RWPE1 (cell line): Measurements from ENCODE around the gene LRRK2.

Experiments
- CTCF ChIA-PET: fragments of 350-600 bp; sonication (Branson Sonifier 250); formaldehyde crosslinking; extraction: SDS; loops from one replicate; lab custom pipeline; 2021; lab: Yijun Ruan, JAX
- POLR2A ChIA-PET: fragments of 400-600 bp; formaldehyde crosslinking; extraction: SDS; loops from one replicate; lab custom pipeline; 2020; ENCODE audit warnings: antibody characterized with exemption; ENCODE audit not compliant: low non-redundant PET; lab: Yijun Ruan, JAX
- DNase-seq: peaks from one replicate; pipeline ENCODE4 v3.0.0; 2012; ENCODE audit warnings: low spot score
- H3K27ac ChIP-seq: fragments of 450-650 bp; 2 replicates; pipeline ENCODE4 v1.5.1; 2017
- TF ChIP-seq, protein P1 (sequence below): fragments of 450-650 bp; conservative IDR thresholded peaks from 2 replicates; pipeline ENCODE4 v1.5.1; 2017; ENCODE audit warnings: low read depth, mild to moderate bottlenecking

Gene LRRK2

DNA sequence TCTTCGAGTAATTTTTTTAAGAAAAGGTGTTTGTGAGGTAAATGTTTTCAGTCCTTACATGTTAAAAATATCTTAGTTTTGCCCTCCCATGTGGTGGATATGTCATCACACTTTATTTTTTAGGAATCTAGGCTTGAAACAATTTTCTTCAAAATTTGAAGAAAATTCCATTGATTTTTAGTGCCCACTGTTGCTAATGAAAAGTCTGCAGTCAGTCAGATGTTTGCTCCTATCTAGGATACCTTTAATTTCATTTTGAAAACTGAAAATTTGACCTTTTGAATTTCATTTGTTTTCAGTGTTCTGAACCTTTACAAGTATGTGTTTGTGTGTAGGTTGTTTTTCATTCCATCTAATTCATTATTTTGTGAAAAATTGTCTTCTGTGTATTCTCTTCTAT lies 105.4 kb downstream of the LRRK2 start:
- CTCF ChIA-PET = no interaction called here
- POLR2A ChIA-PET = no interaction called here
- H3K27ac ChIP-seq = no peak overlapping the region
- TF ChIP-seq, protein P1, sequence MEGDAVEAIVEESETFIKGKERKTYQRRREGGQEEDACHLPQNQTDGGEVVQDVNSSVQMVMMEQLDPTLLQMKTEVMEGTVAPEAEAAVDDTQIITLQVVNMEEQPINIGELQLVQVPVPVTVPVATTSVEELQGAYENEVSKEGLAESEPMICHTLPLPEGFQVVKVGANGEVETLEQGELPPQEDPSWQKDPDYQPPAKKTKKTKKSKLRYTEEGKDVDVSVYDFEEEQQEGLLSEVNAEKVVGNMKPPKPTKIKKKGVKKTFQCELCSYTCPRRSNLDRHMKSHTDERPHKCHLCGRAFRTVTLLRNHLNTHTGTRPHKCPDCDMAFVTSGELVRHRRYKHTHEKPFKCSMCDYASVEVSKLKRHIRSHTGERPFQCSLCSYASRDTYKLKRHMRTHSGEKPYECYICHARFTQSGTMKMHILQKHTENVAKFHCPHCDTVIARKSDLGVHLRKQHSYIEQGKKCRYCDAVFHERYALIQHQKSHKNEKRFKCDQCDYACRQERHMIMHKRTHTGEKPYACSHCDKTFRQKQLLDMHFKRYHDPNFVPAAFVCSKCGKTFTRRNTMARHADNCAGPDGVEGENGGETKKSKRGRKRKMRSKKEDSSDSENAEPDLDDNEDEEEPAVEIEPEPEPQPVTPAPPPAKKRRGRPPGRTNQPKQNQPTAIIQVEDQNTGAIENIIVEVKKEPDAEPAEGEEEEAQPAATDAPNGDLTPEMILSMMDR = no peak
- DNase-seq = no peak

DNA sequence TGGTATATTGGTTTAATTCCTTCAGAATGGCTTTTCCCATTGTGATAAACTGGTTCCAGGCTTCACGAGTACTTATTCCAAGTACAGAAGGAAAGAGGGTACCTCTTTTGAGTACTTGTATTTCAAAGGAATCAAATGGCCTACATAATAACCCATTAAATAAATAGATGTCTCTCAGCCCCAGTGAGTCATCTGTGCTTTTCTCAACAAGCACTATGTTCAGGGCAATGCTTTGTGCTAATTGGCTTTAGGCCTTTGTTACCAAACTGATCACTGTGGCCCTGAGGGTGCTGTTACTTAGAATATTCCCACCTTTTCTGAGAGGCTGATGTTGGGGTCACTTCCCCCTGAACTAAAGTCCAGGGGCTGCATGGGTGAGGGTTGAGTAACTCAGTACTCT lies 107.1 kb downstream of the LRRK2 start:
- DNase-seq = no peak
- ChIA-PET CTCF (no interaction called here), POLR2A (no interaction called here)
- TF ChIP-seq, protein P1 = no peak
- no peak overlapping the region for H3K27ac ChIP-seq

DNA sequence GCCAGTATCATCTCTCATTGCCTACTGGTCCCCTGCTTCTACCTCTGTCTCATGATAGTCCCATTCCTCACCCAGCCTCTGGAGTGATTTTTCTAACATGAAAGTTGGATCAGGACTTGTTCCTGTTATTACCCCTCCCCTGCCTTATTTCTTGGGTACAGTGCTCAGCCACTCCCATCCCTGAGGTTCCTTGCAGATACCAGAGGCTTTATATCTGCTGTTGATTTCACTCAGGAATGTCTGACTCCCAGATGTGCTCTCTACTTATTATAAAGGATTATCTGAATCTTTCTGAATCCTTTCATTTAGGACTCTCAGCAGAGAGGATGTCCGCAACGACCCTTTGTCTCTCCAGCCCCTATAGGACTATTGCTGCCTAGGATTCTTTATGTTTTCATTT lies 111.2 kb downstream of the LRRK2 start:
- ChIA-PET CTCF (no interaction called here), POLR2A (no interaction called here)
- TF ChIP-seq, protein P1 = no peak
- H3K27ac ChIP-seq = no peak overlapping the region
- DNase-seq = no peak

DNA sequence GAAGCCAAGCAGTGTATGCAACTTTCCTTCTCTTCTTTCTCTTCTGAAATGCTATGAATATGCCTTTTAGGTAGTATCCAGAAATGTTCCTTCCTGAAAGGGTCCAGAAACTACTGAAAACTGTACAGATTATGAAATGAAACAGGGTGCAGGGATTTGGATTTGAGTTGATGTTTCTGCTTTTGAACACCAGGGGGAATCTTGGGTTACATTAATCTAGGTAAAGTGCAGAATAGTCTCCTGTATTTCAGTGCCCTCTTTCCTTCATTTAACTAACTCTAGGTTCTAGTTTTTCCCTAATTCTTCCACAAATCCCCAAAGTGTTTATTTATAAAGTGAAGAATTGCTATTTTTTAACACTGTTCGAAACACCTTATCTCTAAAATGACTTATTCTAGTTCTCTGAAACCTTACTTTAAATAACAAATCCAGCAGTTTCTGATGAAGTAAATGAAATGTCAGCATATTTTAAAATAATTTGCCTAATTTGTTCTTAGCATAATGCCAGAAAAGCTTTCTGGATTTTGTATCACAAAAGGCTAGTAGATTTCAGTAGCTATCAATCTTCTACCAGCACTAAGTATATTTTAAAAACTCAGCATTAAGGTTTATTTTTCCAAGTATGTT lies 111.9 kb downstream of the LRRK2 start:
- DNase-seq = peak; percentile 37
- TF ChIP-seq, protein P1 = peak; percentile 50
- ChIA-PET CTCF (no interaction called here), POLR2A (no interaction called here)
- no peak overlapping the region for H3K27ac ChIP-seq

DNA sequence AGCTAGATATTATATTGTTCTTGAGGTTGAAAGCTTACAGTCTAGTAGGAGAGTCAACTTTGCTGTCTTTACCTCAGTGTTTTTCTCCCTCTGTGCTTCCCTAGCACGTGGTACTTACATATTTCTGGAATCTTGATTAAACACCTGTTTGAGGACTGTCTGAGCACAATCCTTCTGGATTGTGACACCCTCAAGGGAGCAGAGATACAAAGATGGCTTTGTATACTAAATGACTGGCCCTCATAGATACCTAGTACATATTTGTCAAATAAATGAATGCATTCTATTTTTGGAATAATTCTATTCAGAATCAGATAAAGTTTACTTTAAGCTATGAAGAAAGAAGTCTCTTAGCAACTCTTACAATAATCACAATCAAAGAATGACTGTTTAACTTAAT lies 113.3 kb downstream of the LRRK2 start:
- TF ChIP-seq, protein P1 = no peak
- H3K27ac ChIP-seq = no peak overlapping the region
- CTCF ChIA-PET = interaction anchor here (0.6 to 0.7 kb wide), 2 partner anchors 13 to 600 kb away, joined by 3 to 4 read pairs; no protein-coding TSS in a partner anchor
- DNase-seq = no peak
- POLR2A ChIA-PET = no interaction called here

DNA sequence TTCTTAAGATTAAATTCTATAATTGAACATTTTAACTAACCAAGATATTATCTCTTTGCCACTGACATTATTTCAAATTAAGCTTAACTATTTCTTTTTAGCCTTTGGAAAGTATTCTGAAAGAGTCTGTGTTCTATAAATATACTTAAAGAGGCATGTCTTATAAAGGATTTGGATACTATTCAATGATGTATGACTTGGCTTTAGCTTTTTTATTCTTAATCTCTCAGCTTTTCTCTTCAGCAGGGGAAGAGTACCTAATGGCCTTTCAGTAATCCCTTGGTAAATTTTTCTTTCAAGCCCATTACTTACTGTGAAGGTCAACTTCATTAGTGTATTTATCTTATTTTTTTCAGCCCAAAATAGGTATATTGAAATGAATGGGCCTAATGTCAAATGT lies 113.8 kb downstream of the LRRK2 start:
- TF ChIP-seq, protein P1 = no peak
- DNase-seq = no peak
- ChIA-PET POLR2A (no interaction called here), CTCF (no interaction called here)
- H3K27ac ChIP-seq = no peak overlapping the region
